Measurements from ENCODE around the gene ZNF141.

ZNF141 gene

GRCh38 chr4:335515-335914, 2.1 kb upstream of the ZNF141 start:
- Histone ChIP-seq H3K27me3 (ENCODE audit: control insufficient read depth, insufficient read depth, low read length, poor library complexity, severe bottlenecking) (peaks cover 17% of the 10 kb centered on the region), H3K27ac (ENCODE audit: insufficient read depth, low read depth, low read length, poor library complexity, severe bottlenecking) (no peak overlapping the region), H3K4me3 (ENCODE audit: insufficient read depth, low read depth, low read length) (no peak overlapping the region), H3K4me1 (ENCODE audit: control insufficient read depth, insufficient read depth, low read length) (peaks cover 3% of the 10 kb centered on the region), H3K9me3 (ENCODE audit: control insufficient read depth, low read length) (no peaks in the 10 kb centered on the region), H3K36me3 (ENCODE audit: control insufficient read depth, insufficient read depth, low read length) (no peaks in the 10 kb centered on the region)
- WGBS, 2 experiments, result 81 to 87% methylated on average over 1 to 2 of the region's 2 CpGs

DNA sequence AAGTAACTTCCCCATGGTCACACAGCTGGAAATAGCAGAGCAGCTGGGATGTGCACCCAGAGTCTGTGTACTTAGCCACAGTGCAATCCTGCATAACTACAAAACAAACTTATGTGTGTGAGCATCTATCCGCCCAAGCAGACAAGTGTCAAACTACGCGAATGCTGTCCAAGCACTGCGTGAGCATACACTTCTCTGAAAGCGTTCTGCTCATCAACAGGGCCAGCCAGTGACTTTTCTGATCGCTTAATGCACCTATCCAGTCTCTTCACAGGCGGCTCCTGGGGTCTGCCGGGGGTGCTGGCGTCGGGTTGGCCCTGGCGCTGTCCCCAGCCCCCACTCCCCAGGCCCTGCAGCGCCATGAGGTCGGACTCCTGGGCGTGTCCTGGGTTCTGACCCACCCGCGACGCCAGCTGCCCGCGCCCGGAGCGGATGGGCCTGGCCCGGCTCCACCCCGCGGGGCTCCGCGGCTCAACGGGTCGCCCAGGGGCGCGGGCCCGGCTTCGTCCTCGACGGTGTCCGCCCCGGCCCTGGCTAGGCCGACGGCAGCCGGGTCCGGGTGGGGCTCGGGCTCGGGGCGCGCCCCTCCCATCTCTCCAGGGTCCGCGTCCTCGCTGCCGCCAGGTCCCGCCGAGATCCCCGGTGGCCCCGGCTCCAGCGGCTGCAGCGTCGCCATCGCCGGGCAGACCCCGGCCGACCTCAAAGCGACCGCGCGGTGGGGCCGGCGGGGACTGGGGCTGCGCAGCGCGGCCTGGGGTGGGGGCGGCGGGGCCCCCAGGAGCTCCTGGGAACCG, 1.3 kb upstream of the ZNF141 start:
- Histone ChIP-seq H3K36me3 (ENCODE audit: control insufficient read depth, insufficient read depth, low read length) (no peaks in the 10 kb centered on the region), H3K4me3 (ENCODE audit: insufficient read depth, low read depth, low read length) (peak overlapping the region; percentile 93), H3K27me3 (ENCODE audit: control insufficient read depth, insufficient read depth, low read length, poor library complexity, severe bottlenecking) (peaks cover 17% of the 10 kb centered on the region), H3K27ac (ENCODE audit: insufficient read depth, low read depth, low read length, poor library complexity, severe bottlenecking) (no peak overlapping the region), H3K4me1 (ENCODE audit: control insufficient read depth, insufficient read depth, low read length) (peaks cover 3% of the 10 kb centered on the region), H3K9me3 (ENCODE audit: control insufficient read depth, low read length) (no peaks in the 10 kb centered on the region)
- 10% methylated on average over 71 of the region's 71 CpGs for WGBS, 2 experiments

GRCh38 chr4:336893-337142, 796 bp upstream of the ZNF141 start:
- Histone ChIP-seq H3K27ac (ENCODE audit: insufficient read depth, low read depth, low read length, poor library complexity, severe bottlenecking) (peak overlapping the region; percentile 38), H3K9me3 (ENCODE audit: control insufficient read depth, low read length) (no peaks in the 10 kb centered on the region), H3K27me3 (ENCODE audit: control insufficient read depth, insufficient read depth, low read length, poor library complexity, severe bottlenecking) (peaks cover 17% of the 10 kb centered on the region), H3K4me1 (ENCODE audit: control insufficient read depth, insufficient read depth, low read length) (peaks cover 3% of the 10 kb centered on the region), H3K36me3 (ENCODE audit: control insufficient read depth, insufficient read depth, low read length) (no peaks in the 10 kb centered on the region), H3K4me3 (ENCODE audit: insufficient read depth, low read depth, low read length) (peak overlapping the region; percentile 93)
- WGBS, 2 experiments, result 0 to 1% methylated on average over 18 of the region's 18 CpGs

GRCh38 chr4:337932-338758, 531 bp downstream of the ZNF141 start:
- H3K27me3 ChIP-seq (ENCODE audit: control insufficient read depth, insufficient read depth, low read length, poor library complexity, severe bottlenecking), result peaks cover 17% of the 10 kb centered on the region
- WGBS, 2 experiments, result 2% methylated on average over 52 of the region's 52 CpGs
- peaks cover 3% of the 10 kb centered on the region for H3K4me1 ChIP-seq (ENCODE audit: control insufficient read depth, insufficient read depth, low read length)
- peak overlapping the region; percentile 41 for H3K27ac ChIP-seq (ENCODE audit: insufficient read depth, low read depth, low read length, poor library complexity, severe bottlenecking)
- peaks cover 8% of the 10 kb centered on the region for H3K36me3 ChIP-seq (ENCODE audit: control insufficient read depth, insufficient read depth, low read length)
- H3K9me3 ChIP-seq (ENCODE audit: control insufficient read depth, low read length), result no peaks in the 10 kb centered on the region
- H3K4me3 ChIP-seq (ENCODE audit: insufficient read depth, low read depth, low read length), result peak overlapping the region; percentile 93

DNA sequence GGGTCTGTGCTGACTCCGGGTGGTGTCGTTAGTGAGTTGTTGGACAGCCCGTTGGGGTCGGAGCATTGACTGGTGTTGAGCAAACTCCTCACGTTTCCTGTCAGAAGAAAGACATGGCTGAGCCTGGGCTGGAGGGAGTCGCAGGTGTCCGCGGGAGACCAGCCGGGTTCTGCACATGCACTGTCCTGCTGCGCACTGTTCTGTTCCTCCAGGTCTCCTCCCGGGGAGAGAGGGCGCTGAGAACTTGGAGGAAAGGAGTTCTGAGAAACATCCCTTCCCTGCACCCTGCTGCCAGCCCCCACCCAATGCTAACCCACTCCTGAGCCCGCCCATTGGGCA, 1.1 kb downstream of the ZNF141 start:
- peaks cover 3% of the 10 kb centered on the region for H3K4me1 ChIP-seq (ENCODE audit: control insufficient read depth, insufficient read depth, low read length)
- no peaks in the 10 kb centered on the region for H3K9me3 ChIP-seq (ENCODE audit: control insufficient read depth, low read length)
- H3K36me3 ChIP-seq (ENCODE audit: control insufficient read depth, insufficient read depth, low read length), result peaks cover 12% of the 10 kb centered on the region
- no peak overlapping the region for H3K27ac ChIP-seq (ENCODE audit: insufficient read depth, low read depth, low read length, poor library complexity, severe bottlenecking)
- peak overlapping the region; percentile 93 for H3K4me3 ChIP-seq (ENCODE audit: insufficient read depth, low read depth, low read length)
- H3K27me3 ChIP-seq (ENCODE audit: control insufficient read depth, insufficient read depth, low read length, poor library complexity, severe bottlenecking), result peaks cover 17% of the 10 kb centered on the region
- WGBS, 2 experiments, result 30% methylated on average over 13 of the region's 13 CpGs

DNA sequence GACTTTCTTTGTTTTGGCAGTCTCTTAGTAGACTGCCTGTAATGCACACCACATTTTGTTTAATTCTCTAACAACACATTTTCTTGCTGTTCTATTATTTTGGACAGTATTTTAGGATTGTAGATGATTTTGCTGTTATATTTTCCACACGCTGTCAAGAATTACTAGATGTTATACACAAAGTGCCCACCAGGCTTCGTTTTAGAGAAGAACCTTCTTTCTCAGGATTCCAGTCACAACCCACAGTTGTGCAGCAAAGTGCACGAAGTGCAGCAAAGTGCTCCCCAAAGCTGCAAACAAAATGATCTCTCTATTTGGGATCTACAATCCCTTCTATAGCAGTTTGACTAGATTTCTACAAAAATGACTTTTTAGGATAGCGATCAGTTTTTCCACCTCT, 2.4 kb downstream of the ZNF141 start:
- no peak overlapping the region for H3K27ac ChIP-seq (ENCODE audit: insufficient read depth, low read depth, low read length, poor library complexity, severe bottlenecking)
- peaks cover 17% of the 10 kb centered on the region for H3K27me3 ChIP-seq (ENCODE audit: control insufficient read depth, insufficient read depth, low read length, poor library complexity, severe bottlenecking)
- H3K36me3 ChIP-seq (ENCODE audit: control insufficient read depth, insufficient read depth, low read length), result peaks cover 23% of the 10 kb centered on the region
- H3K4me1 ChIP-seq (ENCODE audit: control insufficient read depth, insufficient read depth, low read length), result peaks cover 3% of the 10 kb centered on the region
- H3K4me3 ChIP-seq (ENCODE audit: insufficient read depth, low read depth, low read length), result no peak overlapping the region
- no peaks in the 10 kb centered on the region for H3K9me3 ChIP-seq (ENCODE audit: control insufficient read depth, low read length)
- 91% methylated on average over 4 of the region's 4 CpGs for WGBS, 2 experiments

DNA sequence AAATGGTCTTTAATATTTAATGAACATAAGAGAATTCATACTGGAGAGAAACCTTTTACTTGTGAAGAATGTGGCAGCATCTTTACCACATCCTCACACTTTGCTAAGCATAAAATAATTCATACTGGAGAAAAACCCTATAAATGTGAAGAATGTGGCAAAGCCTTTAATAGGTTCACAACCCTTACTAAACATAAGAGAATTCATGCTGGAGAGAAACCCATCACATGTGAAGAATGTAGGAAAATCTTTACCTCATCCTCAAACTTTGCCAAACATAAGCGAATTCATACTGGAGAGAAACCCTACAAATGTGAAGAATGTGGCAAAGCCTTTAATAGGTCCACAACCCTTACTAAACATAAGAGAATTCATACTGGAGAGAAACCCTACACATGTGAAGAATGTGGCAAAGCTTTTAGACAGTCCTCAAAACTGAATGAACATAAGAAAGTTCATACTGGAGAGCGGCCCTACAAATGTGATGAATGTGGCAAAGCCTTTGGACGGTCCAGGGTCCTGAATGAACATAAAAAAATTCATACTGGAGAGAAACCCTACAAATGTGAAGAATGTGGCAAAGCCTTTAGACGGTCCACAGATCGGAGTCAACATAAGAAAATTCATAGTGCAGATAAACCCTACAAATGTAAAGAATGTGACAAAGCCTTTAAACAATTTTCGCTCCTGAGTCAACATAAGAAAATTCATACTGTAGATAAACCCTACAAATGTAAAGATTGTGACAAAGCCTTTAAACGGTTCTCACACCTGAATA, 35.6 kb downstream of the ZNF141 start:
- Histone ChIP-seq H3K27me3 (ENCODE audit: control insufficient read depth, insufficient read depth, low read length, poor library complexity, severe bottlenecking) (no peaks in the 10 kb centered on the region), H3K9me3 (ENCODE audit: control insufficient read depth, low read length) (peaks cover 9% of the 10 kb centered on the region), H3K27ac (ENCODE audit: insufficient read depth, low read depth, low read length, poor library complexity, severe bottlenecking) (no peak overlapping the region), H3K4me1 (ENCODE audit: control insufficient read depth, insufficient read depth, low read length) (no peaks in the 10 kb centered on the region), H3K36me3 (ENCODE audit: control insufficient read depth, insufficient read depth, low read length) (peaks cover 33% of the 10 kb centered on the region), H3K4me3 (ENCODE audit: insufficient read depth, low read depth, low read length) (no peak overlapping the region)
- 95 to 97% methylated on average over 6 of the region's 7 CpGs for whole genome bisulfite sequencing, 2 experiments

DNA sequence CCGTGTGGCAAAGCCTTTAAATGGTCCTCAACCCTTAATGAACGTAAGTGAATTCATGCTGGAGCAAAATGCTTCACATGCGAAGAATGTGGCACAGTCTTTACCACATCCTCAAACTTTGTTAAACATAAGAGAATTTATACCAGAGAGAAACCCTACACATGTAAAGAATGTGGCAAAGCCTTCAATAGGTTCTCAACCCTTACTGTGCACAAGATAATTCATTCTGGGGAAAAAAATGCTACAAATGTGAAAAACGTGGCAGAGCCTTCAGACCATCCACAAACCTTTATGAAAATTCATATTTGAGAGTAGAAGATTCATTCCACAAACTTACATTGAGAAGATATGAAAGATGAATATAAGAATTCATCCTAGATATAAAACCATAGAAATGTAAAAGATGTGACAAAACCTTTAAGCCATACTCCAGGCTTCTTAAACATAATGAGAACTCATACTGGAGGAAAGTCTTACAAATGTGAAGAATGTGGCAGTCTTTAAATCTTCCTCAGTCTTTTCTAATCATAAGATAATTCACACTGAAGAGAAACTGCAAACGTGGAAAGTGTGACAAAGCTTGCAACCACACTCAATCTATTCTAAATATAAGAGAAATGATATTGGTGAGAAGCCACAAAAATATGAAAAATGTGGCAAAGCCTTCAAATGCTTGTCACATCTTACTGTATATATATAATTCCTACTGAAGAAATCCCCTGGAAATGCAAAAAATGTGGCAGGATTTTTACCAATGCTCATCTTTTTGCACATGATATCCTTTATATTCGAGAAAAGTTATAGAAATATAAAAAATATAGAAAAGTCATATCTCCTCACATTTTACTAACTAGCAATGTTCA, 36.9 kb downstream of the ZNF141 start:
- H3K4me3 ChIP-seq (ENCODE audit: insufficient read depth, low read depth, low read length), result no peak overlapping the region

GRCh38 chr4:384311-385010, 46.8 kb downstream of the ZNF141 start:
- Histone ChIP-seq H3K36me3 (ENCODE audit: control insufficient read depth, insufficient read depth, low read length) (no peaks in the 10 kb centered on the region), H3K27ac (ENCODE audit: insufficient read depth, low read depth, low read length, poor library complexity, severe bottlenecking) (no peak overlapping the region), H3K9me3 (ENCODE audit: control insufficient read depth, low read length) (no peaks in the 10 kb centered on the region), H3K4me1 (ENCODE audit: control insufficient read depth, insufficient read depth, low read length) (no peaks in the 10 kb centered on the region), H3K4me3 (ENCODE audit: insufficient read depth, low read depth, low read length) (no peak overlapping the region), H3K27me3 (ENCODE audit: control insufficient read depth, insufficient read depth, low read length, poor library complexity, severe bottlenecking) (no peaks in the 10 kb centered on the region)
- 87 to 90% methylated on average over 10 of the region's 10 CpGs for WGBS, 2 experiments

More for the DNA sequence above, 36.9 kb downstream of the ZNF141 start:
- no peaks in the 10 kb centered on the region for H3K4me1 ChIP-seq (ENCODE audit: control insufficient read depth, insufficient read depth, low read length)
- peaks cover 36% of the 10 kb centered on the region for H3K36me3 ChIP-seq (ENCODE audit: control insufficient read depth, insufficient read depth, low read length)
- WGBS, 2 experiments, result 94 to 96% methylated on average over 3 to 5 of the region's 6 CpGs
- H3K27ac ChIP-seq (ENCODE audit: insufficient read depth, low read depth, low read length, poor library complexity, severe bottlenecking), result no peak overlapping the region
- H3K27me3 ChIP-seq (ENCODE audit: control insufficient read depth, insufficient read depth, low read length, poor library complexity, severe bottlenecking), result no peaks in the 10 kb centered on the region
- H3K9me3 ChIP-seq (ENCODE audit: control insufficient read depth, low read length), result peaks cover 9% of the 10 kb centered on the region

Measured in ectodermal cell (in vitro differentiated cells).